Stimulated activated CD8-positive, alpha-beta memory T cell treated with anti-CD3 and anti-CD28 coated beads, Interleukin-4, amount 100 ng/mL, for 1 hour (primary cell): ENCODE measurements around the gene GLRA1.
"Not testable (repeated sequence)": the region's sequence is repeated elsewhere in the genome, so short reads cannot be mapped to it uniquely, and the experiment has no call there.

Experiments
- DNase-seq, 2 donors: peaks; one replicate each; pipeline ENCODE4 v3.0.0-alpha.2; 2020; ENCODE audit warnings: low read depth in 2 of 2, low spot score in 1 of 2

GLRA1 gene

GRCh38 chr5:151917904-151918303, 6.7 kb downstream of the GLRA1 start:
- DNase-seq = no peak

- no peak for DNase-seq
Observed at GRCh38 chr5:151913425-151913824, 11.2 kb downstream of the GLRA1 start.

- no peak for DNase-seq
Observed at GRCh38 chr5:151912360-151912759, 12.3 kb downstream of the GLRA1 start.

DNA sequence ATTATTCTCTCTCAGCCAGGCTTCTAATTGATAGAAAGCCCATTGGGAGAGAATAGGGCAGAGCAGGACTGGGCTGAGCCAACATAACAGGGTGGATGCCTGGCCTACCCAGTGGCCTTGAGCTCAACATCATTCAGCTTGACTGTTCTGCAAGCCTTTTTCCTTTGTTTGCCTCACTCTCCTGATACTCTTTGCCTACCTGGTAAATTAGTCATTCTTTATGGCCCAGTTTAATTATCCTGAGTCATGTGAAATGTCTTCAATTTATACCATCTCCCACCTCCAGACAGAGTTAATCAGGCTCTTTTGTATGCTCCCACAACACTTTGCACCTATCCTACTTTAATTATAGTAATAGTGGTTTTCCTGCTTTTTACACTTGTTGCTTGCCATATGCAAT, 13.6 kb downstream of the GLRA1 start:
- no peak for DNase-seq

DNA sequence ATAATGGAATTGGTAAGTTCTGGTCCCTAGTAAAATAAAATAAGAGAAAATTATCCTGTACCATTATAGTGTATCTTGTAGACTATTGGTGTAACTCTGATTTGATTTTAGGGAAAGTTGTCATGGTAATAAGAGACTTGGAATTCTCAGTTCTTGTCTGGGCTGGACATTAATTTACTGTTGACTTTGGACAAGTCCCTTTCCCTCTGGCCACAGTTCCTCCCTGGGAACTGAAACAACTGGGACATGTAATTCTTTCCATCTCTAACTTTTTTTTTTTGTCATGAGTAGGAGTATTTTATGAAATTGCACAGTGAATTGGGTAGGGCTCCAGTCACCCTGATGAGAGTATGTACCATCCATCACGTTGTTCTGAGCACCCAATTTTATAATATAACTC, 15.0 kb downstream of the GLRA1 start:
- DNase-seq = no peak

- DNase-seq = no peak
Observed at GRCh38 chr5:151906246-151906645, 18.4 kb downstream of the GLRA1 start.

- DNase-seq = no peak
Observed at GRCh38 chr5:151905557-151905961, 19.1 kb downstream of the GLRA1 start.

DNA sequence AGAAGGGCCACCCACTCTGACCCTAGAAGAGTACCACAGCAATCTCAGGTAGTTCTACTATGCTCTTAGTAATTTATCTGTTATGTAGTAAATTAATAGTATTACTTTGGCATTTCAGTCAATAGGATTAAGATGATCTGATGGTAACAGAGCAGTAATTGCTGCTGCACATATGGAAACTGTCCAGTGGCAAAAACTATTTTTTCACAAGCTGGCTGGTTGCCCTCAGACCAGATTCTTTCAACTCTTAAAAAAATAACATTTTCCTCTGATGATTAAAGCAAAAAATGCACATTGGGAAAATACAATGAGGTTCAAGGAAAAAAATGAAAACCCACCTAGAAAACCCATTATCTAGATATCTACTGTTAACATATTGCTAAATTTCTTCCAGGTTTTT, 19.7 kb downstream of the GLRA1 start:
- DNase-seq = no peak

GRCh38 chr5:151904127-151904526, 20.5 kb downstream of the GLRA1 start:
- no peak for DNase-seq

GRCh38 chr5:151903243-151903653, 21.4 kb downstream of the GLRA1 start:
- DNase-seq = no peak

DNA sequence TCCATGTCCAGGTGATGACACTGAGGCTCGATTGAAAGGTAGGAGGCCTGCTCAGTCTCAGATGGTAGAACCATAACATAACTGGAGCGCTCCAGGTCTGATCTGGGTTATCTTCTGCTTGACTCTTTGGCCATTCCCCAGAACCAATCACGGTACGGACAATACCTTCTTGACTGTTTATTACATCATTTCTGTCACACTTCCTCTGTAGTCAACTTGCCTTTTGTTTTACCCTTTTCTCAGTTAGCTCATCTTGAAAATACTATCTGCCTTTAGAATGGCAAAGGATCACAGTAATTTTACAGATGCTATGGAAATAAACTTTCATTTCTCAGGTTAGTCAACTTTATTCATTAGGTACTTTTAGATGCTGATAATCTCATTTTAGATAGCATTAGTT, 22.4 kb downstream of the GLRA1 start:
- DNase-seq = no peak

DNA sequence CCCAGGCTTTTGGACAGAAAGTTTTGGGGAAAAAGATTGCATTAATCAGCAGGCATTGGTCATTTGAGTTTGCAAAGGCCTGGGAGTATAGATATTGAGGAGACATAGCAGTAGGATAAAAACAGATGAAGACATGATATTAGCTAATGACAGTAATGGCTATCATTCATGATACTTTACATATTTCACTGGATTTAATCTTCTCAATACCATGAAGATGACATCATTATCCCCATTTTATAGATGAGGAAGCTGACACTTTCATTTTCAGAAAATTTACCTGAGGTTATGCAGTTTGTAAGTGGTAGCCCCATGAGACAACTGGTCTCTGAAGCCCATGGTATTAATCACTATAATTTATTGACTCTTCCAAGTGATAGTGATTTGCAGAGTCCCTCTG, 23.0 kb downstream of the GLRA1 start:
- DNase-seq = no peak

GRCh38 chr5:151900891-151901290, 23.8 kb downstream of the GLRA1 start:
- no peak for DNase-seq

DNA sequence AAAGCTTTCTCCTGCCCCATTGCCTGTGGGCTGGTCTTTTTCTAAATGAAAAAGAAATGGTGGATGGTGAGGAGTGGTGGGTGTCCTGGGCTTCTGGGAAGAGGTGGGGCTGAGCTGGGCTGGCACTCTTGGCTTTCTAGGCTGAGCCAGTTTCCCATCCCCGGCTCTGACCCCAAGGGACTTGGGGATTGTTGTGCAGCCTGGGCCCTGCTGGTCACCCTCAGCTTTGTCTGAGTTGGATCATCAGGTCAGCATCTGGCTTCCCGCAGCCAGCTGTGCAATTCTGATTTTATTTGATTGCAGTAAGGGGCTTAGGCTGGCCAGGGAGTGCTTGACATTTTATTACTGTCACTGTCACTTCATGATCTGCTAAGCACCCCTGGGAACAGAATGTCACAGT, 25.3 kb downstream of the GLRA1 start:
- no peak for DNase-seq

DNA sequence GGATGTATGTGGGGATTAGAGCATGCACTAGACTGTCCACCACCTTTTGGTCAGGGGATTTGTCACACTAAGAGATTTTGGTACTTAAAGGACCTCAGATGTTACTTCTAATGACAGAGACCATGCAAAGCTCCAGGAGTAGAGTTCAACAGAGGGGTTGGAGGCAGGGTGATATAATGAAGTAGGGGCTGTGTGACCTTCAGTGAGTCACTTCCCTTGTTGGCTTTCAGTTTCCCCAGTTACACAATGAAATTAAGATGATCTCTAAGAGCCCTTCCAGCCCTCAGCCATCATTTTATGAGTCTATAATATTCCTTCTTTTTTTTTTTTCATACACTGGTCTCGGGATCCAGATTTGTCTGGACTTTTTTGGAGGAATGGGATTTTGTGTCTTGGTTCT, 26.8 kb downstream of the GLRA1 start:
- DNase-seq = no peak

- no peak for DNase-seq
Observed at GRCh38 chr5:151897020-151897552, 27.6 kb downstream of the GLRA1 start.

DNA sequence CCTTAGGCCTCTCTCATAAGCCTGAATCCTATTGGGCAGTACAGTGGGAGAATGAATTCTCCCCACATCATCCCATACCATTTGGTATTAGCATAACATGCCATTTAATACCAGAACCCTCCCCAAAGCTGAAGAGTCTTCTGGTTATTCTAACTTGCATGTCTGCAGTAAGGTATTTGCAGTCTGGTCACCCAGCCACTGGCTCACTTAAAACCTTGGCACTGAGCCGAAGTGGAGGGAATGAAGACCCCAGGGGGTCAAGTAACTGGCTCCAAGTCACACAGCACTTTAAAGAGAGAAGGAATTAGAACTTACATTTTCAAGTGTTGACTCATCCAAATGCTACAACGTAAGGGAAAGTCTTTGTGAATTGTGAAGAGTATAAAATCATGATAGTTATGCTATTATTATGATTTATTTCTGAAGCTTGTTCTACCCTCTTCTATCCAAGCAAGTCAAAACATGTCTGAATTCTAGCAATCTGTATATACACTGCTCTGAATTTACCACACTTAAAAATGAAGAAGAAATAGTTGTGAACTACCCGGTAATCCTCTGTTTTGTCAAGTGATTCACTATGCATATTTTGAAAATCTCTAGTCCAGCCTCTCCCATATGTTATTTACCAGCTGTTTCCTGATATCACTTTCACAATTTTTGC, 28.5 kb downstream of the GLRA1 start:
- DNase-seq = no peak

- DNase-seq = no peak
Observed at GRCh38 chr5:151895660-151896030, 29.0 kb downstream of the GLRA1 start.

DNA sequence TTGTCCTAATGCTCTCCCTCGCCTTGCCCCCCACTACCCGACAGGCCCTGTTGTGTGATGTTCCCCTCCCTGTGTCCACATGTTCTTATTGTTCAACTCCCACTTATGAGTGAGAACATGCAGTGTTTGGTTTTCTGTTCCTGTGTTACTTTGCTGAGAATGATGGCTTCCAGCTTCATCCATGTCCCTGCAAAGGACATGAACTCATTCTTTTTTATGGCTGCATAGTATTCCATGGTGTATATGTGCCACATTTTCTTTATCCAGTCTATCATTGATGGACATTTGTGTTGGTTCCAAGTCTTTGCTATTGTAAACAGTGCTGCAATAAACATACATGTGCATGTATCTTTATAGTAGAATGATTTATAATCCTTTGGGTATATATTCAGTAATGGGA, 31.2 kb downstream of the GLRA1 start:
- not testable (repeated sequence) for DNase-seq

DNA sequence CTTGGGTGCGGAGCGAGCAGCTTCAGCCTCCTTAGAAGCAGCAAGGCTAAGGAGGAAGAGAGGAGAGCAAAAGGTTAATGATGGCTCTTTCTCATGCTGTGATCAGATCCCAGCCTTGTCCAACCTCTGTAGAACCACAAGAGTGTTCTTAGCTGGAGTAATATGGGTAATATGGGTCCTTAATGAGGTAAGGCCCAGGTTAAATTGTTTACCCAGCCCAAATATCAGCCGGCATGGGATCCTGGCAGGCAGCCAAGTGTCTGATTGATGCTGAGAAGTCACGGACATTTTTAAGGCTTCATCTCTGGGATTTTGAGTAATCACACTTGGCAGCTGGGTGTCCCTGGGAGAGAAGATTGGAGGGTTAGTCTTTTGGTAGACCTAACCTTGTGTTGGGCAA, 32.3 kb downstream of the GLRA1 start:
- DNase-seq = no peak

GRCh38 chr5:151890299-151890698, 34.4 kb downstream of the GLRA1 start:
- DNase-seq = no peak

DNA sequence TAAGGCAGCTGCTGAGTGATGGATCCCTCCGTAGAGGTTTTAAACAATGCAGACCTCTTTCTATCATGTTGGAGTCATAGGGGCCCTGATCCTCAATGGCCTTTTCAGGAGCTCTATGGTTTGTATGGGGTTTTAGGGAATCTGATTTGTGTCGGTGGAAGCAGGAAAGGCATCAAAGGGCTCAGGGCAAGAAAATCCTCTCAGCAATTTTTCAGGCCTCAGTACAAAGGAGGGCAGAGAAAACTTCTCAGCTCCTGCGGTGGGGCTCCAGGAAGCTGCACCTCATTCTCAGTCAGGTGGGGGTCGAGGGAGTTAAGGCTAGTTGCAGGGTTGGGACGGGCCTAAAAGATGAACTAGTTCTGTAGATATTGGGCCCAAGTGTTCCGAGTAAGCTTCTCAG, 35.0 kb downstream of the GLRA1 start:
- DNase-seq = no peak

DNA sequence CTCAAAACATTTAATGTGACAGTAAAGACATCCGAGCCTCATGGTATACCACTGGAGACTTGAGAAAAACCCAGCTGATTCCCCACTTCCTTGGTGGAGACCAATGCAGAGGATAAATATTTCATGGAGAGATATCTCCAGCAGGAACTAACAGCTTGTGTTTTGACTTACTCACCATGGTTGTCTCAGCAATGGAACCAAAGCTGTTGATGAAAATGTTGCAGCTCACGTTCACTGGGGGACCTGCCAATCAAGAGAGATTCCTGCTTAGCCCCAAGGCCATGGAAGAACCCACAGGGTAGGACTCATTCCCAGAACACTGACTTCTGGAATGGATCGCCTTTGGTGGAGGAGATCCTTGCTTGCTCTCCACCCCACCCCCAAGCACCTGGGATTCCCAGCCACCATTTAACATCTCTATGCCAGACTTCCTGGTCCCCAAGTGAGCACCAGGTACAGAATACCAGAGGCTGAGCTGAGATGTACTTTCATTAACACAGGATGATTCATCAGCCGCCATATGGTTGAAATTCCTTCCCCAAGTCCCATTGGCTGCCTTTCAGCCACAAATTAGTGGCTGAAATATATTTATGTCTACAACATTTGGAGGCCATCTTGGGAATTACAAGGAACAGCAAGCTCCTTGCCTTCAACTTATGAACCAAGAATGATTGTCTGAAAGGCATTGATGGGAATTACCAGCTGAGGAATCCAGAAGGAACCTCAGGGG, 37.9 kb downstream of the GLRA1 start:
- DNase-seq = no peak
